ENCODE results near the gene TNRC6C.

The TNRC6C gene, protein sequence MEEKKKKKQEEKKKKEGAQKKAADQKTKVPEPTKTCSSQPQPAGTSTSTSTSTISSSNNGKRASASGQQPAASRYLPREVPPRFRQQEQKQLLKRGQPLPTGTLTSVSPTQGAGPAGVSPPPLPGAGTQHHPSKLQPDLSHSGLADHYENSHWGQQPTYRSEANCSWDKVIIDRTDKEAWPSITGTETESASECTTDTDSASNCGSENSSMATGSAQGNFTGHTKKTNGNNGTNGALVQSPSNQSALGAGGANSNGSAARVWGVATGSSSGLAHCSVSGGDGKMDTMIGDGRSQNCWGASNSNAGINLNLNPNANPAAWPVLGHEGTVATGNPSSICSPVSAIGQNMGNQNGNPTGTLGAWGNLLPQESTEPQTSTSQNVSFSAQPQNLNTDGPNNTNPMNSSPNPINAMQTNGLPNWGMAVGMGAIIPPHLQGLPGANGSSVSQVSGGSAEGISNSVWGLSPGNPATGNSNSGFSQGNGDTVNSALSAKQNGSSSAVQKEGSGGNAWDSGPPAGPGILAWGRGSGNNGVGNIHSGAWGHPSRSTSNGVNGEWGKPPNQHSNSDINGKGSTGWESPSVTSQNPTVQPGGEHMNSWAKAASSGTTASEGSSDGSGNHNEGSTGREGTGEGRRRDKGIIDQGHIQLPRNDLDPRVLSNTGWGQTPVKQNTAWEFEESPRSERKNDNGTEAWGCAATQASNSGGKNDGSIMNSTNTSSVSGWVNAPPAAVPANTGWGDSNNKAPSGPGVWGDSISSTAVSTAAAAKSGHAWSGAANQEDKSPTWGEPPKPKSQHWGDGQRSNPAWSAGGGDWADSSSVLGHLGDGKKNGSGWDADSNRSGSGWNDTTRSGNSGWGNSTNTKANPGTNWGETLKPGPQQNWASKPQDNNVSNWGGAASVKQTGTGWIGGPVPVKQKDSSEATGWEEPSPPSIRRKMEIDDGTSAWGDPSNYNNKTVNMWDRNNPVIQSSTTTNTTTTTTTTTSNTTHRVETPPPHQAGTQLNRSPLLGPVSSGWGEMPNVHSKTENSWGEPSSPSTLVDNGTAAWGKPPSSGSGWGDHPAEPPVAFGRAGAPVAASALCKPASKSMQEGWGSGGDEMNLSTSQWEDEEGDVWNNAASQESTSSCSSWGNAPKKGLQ (N-terminal part only)

DNA sequence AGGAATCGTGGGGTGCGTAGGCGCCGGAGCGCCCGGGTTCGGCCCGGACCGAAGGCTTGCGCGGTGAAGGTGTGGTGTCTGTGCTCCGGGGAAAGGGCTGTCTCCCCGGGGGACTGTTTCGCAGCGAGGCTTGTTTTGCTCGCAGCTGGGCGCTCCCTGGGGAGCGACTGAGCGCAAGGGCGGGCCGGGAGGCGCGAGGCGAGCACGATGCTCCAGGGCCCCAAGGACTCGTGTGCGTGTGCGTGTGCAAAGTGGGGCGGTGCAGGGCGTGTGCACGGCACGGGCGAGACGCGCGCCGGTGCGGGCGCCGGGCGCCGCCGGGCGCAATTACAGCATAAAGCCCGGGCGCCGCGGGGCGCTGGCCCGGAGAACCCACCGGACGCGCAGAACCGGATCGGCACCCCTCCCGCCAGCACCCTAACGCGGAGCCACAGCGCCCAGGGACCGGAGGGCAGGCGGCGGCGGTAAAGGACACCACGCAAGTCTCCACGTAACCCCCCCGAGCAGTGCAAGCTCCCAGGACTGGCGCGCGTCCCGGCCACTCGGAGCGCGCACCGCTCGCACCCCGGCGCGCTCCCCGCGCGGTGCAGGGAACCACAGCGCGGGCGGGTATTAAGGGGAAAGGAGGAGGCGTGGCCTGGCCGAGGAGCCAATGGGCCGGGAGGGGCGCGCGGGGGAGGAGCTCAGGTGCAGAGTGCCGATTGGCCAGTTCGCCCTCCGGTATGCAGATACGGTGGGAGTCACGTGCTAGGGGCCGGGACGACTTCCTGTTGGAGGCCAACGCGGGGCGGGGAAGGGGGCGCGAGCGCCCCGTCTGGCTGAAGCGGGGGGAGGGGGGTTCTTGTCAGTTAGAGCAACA is at the start of gene TNRC6C:
TSS of gene TNRC6C (plus strand) at position 847 of the 859 bp plus-strand sequence. CDS start 45,504 bp downstream, outside the sequence.
- peak; percentile 98 to 100 (median 99) for DNase-seq (ENCODE audit: low read depth in 4 of 4, low spot score in 1 of 4)

DNA sequence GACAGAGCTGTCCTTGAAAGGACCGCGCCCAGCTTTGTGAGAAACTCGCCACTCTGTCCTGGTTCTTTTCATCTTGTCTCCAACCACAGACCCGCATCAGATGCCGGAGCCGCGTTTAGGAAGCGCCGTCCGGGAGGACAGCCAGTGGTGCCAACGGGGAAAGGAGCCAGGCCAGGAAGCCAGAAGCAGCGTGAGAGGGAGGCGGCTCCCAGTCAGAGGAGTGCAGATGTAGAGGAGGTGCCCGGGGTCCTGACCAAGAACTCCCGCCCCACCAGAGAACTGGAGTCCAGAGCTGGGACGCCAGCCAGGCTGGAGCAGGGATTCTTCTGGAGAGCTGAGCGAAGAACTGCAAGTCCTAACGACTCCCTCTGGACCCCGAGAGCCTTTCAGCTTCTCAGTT is 49.3 kb upstream of the TNRC6C start:
- DNase-seq (ENCODE audit: low read depth in 4 of 4, low spot score in 1 of 4) = no peak

- no peak for DNase-seq (ENCODE audit: low read depth in 4 of 4, low spot score in 1 of 4)
Measured at GRCh38 chr17:77909816-77910215, 48.7 kb upstream of the TNRC6C start.

DNA sequence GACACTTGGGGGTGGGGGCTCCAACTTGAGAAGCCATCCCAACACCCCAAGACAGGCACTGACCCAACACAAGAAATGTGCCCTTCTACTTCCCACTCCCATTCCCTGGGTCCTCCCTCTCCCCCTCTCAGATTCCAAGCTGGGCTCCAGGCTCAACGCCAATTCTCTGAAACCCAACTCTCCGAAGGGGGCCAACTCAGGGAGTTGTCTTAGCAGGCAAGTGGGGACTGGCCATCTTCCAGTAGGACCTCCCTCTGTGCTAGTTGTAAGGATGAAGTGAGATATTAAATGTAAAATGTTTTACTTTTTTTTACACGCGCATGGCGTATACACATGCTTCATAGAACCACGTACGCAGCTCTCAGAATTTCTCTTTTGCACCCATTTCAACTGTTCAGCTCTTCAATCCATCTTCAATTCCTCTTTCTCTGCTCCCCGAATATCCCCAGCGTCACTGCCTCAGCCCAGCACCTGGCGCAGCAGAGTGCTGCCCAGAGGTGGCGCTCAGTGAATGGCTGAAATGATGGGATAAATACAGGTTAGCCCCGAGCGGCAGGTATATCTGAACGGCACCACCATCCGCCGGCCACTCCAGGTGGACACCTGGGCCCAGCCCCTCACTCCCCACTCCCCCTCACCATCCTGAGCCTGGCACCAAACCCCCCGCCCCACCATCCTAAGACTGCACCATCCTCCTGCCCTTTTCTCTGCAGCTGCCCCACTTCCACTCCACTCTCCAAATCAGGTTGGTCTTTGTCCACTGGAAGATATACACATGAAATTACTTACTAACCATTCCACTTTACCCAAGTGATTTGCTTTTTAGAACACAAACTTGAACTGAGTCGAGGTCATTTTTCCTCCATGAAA is 43.9 kb upstream of the TNRC6C start:
- no peak for DNase-seq (ENCODE audit: low read depth in 4 of 4, low spot score in 1 of 4)

DNA sequence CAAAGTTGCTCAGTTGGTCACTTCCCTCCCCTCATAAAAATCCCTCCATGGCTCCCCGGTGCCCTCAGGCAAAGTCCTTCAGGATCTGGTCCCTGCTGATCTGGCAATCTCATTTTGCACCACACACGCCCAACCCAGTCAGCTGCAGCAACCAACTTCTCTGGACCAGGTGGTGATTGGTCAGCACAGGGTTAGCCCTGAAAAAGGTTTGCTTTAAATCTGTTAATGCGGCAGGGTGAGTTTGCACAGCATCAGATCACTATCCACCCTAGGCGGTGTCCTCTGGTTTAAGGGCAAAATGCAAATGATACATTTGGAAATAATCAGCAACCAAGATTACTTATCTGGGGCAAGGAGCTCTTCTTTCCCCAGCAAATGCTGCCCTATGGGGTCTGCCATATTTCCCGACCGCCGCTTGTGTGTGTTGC is 42.9 kb upstream of the TNRC6C start:
- no peak for DNase-seq (ENCODE audit: low read depth in 4 of 4, low spot score in 1 of 4)

GRCh38 chr17:77916264-77916663 is 42.2 kb upstream of the TNRC6C start:
- DNase-seq (ENCODE audit: low read depth in 4 of 4, low spot score in 1 of 4) = no peak

- DNase-seq (ENCODE audit: low read depth in 4 of 4, low spot score in 1 of 4) = no peak
Measured at GRCh38 chr17:77916703-77917481, 41.6 kb upstream of the TNRC6C start.

- no peak for DNase-seq (ENCODE audit: low read depth in 4 of 4, low spot score in 1 of 4)
Measured at GRCh38 chr17:77919276-77919675, 39.2 kb upstream of the TNRC6C start.

- DNase-seq (ENCODE audit: low read depth in 4 of 4, low spot score in 1 of 4) = no peak
Measured at GRCh38 chr17:77923135-77923534, 35.4 kb upstream of the TNRC6C start.

GRCh38 chr17:77923776-77924513 is 34.6 kb upstream of the TNRC6C start:
- DNase-seq (ENCODE audit: low read depth in 4 of 4, low spot score in 1 of 4) = no peak

- DNase-seq (ENCODE audit: low read depth in 4 of 4, low spot score in 1 of 4) = no peak
Measured at GRCh38 chr17:77924757-77925336, 33.7 kb upstream of the TNRC6C start.

DNA sequence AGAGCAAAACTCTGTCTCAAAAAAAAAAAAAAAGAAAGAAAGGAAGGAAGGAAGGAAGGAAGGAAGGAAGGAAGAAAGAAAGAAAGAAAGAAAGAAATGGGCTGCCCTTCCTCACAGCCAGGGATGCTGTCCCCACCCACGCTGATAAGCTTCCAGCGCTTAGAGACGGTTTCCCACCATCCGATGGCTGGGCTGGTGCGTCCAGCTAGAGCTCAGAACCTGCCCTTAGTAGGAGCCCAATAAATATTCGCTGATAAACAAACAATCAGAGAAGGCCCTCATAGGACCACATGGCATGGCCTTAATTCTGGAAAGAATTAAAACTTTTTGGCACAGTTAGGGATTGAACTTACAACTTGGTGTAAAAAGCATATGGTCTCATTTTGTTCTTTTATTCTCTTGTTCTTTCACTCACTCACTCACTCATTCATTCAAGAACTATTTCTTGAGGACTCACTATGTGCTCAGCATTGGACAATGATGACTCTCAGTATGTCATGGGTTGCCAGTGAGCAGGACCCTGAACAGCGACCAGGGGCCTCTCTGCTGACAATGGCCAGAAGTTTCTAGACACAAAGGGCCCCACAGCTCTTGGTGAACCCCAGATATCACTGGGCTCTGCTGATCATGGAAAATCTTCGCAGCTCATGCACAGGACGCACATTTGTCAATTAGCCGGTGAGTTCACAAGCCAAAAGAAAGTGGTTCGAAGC is 32.5 kb upstream of the TNRC6C start:
- no peak for DNase-seq (ENCODE audit: low read depth in 4 of 4, low spot score in 1 of 4)

- no peak for DNase-seq (ENCODE audit: low read depth in 4 of 4, low spot score in 1 of 4)
Measured at GRCh38 chr17:77926981-77927380, 31.5 kb upstream of the TNRC6C start.

DNA sequence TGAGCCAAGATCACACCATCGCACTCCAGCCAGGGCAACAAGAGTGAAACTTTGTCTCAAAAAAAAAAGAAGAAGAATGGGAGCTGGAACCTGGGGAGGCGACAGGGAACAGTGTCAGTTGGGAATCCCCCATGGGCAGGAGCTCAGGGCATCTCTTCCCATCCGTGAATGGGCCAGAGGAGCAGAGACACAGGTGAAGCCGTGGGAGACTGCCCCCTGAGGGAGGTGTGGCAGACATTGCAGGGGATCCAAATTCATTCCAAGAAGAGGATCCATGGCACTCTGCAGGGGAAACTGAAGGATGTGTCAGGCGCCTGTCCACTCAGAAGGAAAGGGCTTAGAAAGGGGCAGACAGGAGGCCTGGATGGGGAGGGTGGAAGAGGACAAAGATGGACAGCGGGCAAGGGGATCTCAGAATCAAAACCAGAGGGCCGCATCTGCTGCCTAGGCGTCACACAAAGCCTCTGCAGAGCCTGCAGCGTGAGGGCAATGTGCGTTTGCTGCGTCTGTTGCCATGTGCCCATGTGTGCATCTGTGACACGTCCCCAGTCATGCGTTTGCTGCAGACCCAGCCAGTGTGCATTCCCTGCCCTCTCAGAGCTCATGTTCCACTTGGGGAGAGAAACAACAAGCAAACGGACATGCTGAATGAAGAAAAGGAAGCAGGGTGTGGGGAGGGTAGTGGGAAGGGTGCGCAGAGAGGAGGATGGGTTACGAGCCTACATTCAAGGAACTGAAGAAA is 30.6 kb upstream of the TNRC6C start:
- DNase-seq (ENCODE audit: low read depth in 4 of 4, low spot score in 1 of 4) = no peak

- DNase-seq (ENCODE audit: low read depth in 4 of 4, low spot score in 1 of 4) = no peak
Measured at GRCh38 chr17:77928519-77929179, 29.9 kb upstream of the TNRC6C start.

DNA sequence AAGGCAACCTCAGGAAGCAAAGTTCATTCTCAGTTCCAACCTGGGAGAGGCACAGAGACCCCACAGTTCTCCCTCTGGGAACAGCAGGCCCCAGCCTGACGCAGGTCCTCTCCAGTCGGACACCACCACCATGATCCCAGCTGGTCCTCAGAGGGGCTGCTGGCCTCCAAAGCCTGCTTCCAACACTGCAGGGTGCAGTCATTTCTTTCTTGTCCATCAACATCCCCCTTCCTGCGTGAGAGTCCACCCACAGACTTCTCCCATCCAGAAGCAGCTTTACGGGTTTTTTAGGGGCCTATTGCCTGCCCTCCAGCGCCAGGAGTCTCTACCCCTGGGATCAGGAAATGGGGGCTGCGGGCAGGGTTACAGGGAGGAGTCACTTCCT is 29.3 kb upstream of the TNRC6C start:
- DNase-seq (ENCODE audit: low read depth in 4 of 4, low spot score in 1 of 4) = no peak
